Measurements from ENCODE around the gene LMBRD1. TPM values are rescaled to one million over a fixed set of nuclear protein-coding genes. Genes with fewer than 3 reads are reported as not detected.

LMBRD1 gene
- 15.9 and 21.3 TPM in 2 replicates for total RNA-seq

DNA sequence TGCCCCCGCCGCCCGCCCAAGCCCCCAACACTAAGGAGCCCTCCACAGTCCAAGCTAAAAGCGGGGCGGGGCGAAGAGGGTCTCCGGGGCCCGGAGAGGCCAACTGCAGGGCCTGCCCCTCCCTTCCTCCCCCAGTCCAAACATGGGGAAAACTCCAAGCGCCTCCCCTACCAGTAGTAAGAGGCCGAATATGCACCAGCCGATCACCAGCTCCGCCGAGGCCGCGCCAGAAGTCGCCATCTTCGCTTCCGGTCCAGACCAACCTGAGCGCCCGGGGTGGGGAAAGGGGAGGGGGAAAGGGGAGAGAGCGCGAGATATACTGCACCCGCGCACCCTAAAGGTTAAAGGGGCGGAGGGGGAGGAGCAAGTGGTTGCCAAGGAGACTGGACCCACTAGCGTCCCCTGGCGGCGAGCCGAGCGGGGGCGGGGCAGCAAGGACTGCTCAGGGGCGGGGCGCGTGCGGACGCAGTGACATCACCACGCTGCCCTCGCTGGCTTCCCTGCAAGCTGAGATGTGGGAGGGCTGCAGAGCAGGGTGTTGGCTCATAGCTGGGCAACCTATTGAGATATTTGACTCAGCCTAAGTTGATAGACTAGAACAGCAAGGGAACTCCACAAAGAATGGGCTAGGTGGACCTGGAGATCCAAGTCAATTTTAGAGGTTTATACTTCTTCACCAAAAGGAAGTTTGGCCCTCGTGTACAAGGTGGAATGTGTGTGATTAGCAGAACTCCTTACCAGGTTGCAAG, at the start of gene LMBRD1:
TSS of gene LMBRD1 (minus strand) at position 369 of the 749 bp plus-strand sequence. CDS start at position 240, 129 bp downstream.

Other genes with a start within 250 kb of the LMBRD1 start
- gene COL19A1, start 69.5 kb upstream of the LMBRD1 start, total RNA-seq, result not detected in 2 replicates